Ishikawa (cell line): Measurements from ENCODE around the gene GIPC1.

ENCODE experiments used
- CREB1 ChIP-seq: IDR thresholded peaks from 2 replicates; pipeline ENCODE4 v1.6.1; 2012; ENCODE audit warnings: low read depth
- EGR1 ChIP-seq: IDR thresholded peaks from 2 replicates; pipeline ENCODE4 v1.6.1; 2012
- EP300 ChIP-seq: IDR thresholded peaks from 2 replicates; pipeline ENCODE4 v1.6.1; 2012; ENCODE audit warnings: borderline replicate concordance
- TAF1 ChIP-seq: IDR thresholded peaks from 2 replicates; pipeline ENCODE4 v1.6.1; 2012; ENCODE audit warnings: low read depth, mild to moderate bottlenecking
- TF ChIP-seq, protein P1 (sequence below): IDR thresholded peaks from 2 replicates; pipeline ENCODE4 v1.6.1; 2012

DNA sequence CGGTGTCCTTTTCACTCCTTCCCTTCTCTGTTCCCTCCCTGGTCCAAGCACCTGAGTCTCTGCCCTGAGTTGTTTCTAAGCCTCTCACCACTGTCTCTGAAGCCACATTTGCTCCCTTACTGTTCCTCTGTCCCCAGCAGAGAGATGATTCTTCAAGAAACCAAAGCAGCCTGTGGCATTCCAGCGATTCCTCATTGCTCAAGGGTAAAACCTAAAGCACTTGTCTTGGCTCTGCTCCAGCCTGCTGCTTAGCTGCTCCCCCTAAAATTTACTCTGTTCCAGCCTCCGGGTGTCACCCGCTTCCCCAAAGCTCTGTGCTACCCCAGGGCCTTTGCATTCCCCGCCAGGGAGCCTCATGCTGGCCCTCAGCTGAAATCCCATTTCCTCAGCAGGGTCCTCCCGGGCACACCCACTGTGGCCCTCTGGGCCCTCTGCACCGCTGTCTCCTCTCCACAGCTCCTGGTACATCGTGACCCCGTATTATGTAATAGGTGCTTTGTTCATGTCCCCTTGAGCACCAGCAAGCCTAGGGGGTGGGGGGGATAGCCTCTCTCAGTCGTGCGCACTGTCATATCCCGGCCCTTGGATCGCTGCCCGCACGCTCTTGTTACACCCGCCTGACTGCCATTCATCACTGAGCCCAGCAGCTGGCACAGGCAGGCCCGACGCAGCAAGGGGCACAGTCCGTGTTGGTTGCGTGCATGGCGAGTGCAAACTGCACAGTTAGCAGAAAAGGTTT, 49.2 kb upstream of the GIPC1 start:
- TF ChIP-seq EGR1 (no peak), EP300 (peak; percentile 34; the same call in 1 of the 2 replicates), TAF1 (no peak), CREB1 (no peak)
- TF ChIP-seq, protein P1, sequence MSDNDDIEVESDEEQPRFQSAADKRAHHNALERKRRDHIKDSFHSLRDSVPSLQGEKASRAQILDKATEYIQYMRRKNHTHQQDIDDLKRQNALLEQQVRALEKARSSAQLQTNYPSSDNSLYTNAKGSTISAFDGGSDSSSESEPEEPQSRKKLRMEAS, result peak; percentile 78
